HUES48 (cell line): Measurements from ENCODE around the gene ISM1.

Experiments
- H3K27ac ChIP-seq: one replicate; pipeline ENCODE4 v1.7.0; 2013; ENCODE audit warnings: low read depth, low read length, inconsistent platforms
- H3K27me3 ChIP-seq: 2 replicates; pipeline ENCODE4 v1.6.1; 2013; ENCODE audit warnings: mild to moderate bottlenecking, low read length; ENCODE audit not compliant: control insufficient read depth, insufficient read depth
- H3K36me3 ChIP-seq: 2 replicates; pipeline ENCODE4 v1.6.1; 2013; ENCODE audit warnings: low read length; ENCODE audit not compliant: control insufficient read depth, insufficient read depth
- H3K4me1 ChIP-seq: 2 replicates; pipeline ENCODE4 v1.6.1; 2013; ENCODE audit warnings: mild to moderate bottlenecking, low read length; ENCODE audit not compliant: control insufficient read depth, insufficient read depth
- H3K4me3 ChIP-seq: 2 replicates; pipeline ENCODE4 v1.5.1; 2013; ENCODE audit warnings: mild to moderate bottlenecking, low read depth, low read length
- H3K9ac ChIP-seq: 2 replicates; pipeline ENCODE4 v1.6.1; 2013; ENCODE audit warnings: mild to moderate bottlenecking, low read depth, low read length, moderate library complexity
- H3K9me3 ChIP-seq: 2 replicates; pipeline ENCODE4 v1.6.1; 2013; ENCODE audit warnings: low read length; ENCODE audit not compliant: control insufficient read depth, insufficient read depth

The ISM1 gene

GRCh38 chr20:13349235-13349604, 128.1 kb downstream of the ISM1 start:
- H3K36me3 ChIP-seq, result no peaks in the 10 kb centered on the region
- no peak overlapping the region for H3K27ac ChIP-seq
- H3K9ac ChIP-seq, result no peak overlapping the region
- H3K4me1 ChIP-seq, result peaks cover 8% of the 10 kb centered on the region; the same call in 1 of the 2 replicates
- no peaks in the 10 kb centered on the region for H3K9me3 ChIP-seq
- no peak overlapping the region for H3K4me3 ChIP-seq
- H3K27me3 ChIP-seq, result no peaks in the 10 kb centered on the region
